ENCODE data around the gene MMP24.

The MMP24 gene

GRCh38 chr20:35280523-35280922 is 54.0 kb downstream of the MMP24 start:
- no peak for DNase-seq

- DNase-seq, result no peak
Observed at GRCh38 chr20:35281506-35282101, 55.1 kb downstream of the MMP24 start.

DNA sequence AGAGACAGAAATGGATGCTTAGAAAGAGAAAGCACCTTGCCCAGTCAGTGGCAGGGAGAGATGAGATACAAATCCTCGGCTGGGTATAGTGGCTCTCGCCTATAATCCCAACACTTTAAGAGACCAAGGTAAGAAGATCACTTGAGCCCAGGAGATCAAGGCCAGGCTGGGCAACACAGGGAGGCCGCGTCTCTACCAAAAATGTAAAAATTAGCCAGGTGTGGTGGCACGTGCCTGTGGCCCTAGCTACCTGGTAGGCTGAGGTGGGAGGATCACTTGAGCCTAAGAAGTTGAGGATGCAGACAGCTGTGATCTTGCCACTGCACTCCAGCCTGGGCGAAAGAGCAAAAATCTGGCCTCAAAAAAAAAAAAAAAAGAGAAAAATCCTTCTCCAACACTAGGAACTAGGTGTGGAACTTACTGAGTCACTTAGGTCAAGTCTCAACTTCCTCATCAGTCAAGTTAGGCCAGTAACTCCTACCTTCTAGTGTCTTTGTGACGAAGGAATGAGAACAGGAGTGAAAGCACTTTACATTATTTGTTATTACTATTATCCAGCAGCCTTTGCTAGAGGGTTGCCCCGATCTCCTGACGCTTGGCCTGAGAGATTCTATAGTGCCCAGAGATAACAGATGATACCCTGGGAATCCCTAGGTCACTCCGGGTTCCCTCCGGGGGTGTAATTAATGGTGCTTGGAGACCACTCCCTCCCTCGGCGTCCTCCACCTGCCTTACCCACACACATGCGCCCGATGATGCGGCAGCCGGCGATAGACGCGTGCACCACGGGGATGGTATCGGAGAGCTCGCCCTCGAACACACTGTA is 57.2 kb downstream of the MMP24 start:
- no peak for DNase-seq

DNA sequence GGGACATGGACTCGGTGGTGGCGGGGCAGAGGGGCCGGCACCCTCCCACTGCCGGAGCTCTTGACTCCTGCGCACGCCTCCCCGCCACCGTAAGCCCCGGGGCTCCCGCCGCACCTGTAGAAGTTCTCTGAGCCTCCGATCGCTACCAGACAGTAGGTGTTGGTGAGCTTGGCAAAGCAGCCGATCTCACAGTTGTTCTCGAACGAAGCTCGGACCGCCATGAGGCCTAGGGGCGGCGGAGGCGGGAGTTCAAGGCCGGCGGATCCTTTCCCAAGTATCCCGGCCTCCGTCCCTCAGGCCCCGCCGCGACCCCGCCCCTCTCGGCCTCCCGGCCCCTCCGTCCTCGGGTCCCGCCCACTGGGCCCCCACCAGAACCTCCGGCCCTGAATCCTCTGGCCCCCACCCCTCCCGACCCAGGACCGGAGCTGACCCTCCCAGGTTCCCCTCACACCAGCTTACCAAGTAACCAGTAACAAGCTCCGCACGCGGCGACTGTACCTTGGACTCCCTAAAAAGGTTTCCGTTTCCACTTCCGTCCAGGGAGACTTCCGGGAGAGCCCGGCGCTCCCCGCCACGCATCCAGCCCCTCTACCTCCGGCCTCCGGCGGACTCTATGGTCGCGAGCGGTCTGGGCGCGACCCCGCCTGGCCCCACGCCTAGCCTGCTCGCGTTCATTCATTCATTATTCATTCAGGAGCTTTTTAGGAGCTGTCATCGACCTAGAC is 57.9 kb downstream of the MMP24 start, which contains the start of gene EIF6:
Gene EIF6, minus strand, starts transcription at position 506 of the 725 bp plus-strand sequence. Its CDS starts 285 bp downstream, at position 221.
- DNase-seq, result peak; percentile 74

- no peak for DNase-seq
Observed at GRCh38 chr20:35284992-35285805, 58.7 kb downstream of the MMP24 start.

DNA sequence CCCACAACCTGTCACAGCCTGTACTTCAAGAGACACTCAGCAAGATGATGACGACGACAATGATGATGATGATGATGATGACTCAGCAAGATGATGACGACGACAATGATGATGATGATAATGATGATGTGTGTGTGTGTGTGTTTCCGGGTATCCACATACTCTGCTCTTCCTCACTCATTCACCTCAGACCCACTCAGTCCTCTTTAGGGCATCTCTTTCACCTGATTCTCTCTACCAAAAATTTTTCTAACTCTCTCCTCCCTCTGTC is 59.3 kb downstream of the MMP24 start:
- DNase-seq, result no peak

- DNase-seq, result no peak
Observed at GRCh38 chr20:35286077-35286898, 59.8 kb downstream of the MMP24 start.

GRCh38 chr20:35286899-35287508 is 60.5 kb downstream of the MMP24 start:
- DNase-seq, result no peak

GRCh38 chr20:35287509-35288324 is 61.2 kb downstream of the MMP24 start:
- no peak for DNase-seq

DNA sequence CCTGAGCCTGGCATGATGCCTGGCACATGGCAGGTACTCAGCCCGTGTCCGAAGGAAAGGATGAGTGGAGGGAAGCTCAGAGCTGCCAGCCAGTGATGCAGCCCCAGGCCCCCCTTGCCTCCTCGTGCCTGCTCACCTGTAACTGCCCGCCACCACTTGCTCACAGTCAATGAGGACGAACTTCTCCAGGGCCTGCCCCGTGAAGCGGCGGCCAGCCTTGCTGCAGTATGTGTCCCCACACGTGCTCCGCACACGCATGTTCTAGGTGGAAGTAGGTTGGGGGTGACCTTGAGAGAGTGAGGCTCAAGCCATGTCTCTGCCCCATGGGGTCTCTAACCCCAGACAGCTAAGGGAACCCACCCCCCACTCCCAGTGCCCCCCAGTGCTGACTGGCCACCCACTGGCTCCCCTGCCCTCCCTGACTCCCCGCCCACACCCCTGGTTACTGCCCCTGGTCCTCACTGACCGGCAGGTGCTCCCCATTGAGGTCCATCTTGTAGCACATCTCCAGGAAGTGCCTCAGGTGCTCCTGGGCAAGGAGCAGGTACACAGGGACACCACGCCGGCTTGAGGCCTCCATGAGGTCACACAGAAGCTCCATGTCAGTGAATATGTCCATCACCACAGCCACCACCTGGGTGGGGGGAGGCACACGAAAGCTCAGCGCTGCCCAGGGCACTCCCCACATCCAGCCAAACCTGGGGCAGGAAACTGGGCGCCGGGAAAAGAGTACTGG is 62.0 kb downstream of the MMP24 start:
- DNase-seq, result no peak

- no peak for DNase-seq
Observed at GRCh38 chr20:35290186-35290886, 63.8 kb downstream of the MMP24 start.

DNA sequence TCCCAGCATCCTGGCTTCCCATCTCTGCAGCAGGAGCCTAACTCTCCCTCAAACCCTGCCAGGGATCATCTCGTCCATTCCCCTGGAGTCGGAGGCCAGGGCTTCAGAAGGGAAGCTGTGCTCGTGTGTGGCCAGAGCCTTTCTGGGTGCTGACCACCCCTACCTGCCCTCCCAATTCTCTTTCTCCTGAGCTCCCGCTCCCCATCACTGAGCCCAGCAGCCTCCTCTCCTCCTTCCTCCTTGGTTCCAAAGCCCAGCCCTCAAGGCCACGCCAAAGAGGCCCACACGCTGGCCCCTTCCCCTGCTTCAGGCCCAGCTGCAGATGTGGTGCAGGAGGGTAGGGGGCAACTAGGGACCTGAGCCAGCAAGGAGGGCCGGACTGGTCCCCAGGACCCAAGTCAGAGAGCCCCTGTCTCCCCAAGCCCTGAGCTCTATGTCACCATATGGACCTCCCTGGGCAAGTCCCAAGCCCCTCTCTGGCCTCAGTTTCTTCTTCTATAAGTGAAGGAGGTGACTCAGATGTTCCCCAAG is 64.5 kb downstream of the MMP24 start:
- DNase-seq, result no peak

GRCh38 chr20:35291654-35292503 is 65.4 kb downstream of the MMP24 start, which contains the start of gene FAM83C:
TSS of gene FAM83C (minus strand) at chr20:35292425. CDS start at chr20:35292304, 121 bp downstream.
- DNase-seq, result no peak

DNA sequence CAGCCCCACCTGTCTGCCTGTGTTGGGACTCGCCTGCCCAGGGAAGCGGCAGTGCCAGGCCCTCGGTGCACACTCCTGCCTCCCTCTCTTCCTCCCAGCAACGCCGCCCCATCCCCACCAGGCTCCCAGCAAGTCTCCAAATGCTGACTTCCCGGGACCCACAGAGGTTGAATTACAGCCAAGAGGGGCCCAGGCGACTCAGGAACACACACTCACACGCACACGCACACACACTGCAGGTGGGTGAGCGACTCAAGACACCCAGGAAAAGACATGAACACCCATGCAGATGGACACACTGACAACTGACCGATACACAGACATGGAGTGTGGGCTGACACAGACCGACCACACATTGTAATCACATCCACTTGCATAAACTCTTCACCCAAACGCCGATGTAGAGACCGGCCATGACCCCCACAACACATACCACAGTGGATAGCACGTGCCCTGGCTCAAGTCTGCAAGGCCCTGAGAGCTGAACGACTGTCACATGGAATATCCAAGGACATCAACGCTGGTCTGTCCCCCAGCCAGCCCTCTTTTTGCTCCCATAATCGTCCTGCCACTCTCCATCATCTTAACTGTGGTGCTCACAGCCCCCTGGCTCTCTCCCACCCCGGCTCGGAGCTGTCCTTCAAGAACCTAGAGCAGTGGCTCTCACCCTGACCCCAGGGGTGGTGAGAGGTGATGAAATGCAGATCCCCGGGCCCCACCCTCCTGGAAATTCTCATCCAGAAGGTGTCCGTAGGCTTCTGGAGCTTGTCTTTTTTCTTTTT is 66.2 kb downstream of the MMP24 start:
- DNase-seq, result no peak

- DNase-seq, result no peak
Observed at GRCh38 chr20:35293303-35294292, 67.1 kb downstream of the MMP24 start.

- DNase-seq, result no peak
Observed at GRCh38 chr20:35294293-35294685, 67.8 kb downstream of the MMP24 start.
